Inferior parietal cortex (tissue), 1 donor: ENCODE data around the gene C19orf67.
A peak's percentile ranks its signal among the peaks of the same experiment; 100 is the strongest.

Experiments
- DNase-seq: peaks from one replicate; pipeline ENCODE4 v3.0.0-alpha.2; 2016; ENCODE audit errors: extremely low spot score

Gene C19orf67

GRCh38 chr19:14085309-14085995 is at the start of gene C19orf67:
C19orf67 (minus strand) TSS chr19:14085783; CDS start chr19:14085627, 156 bp downstream.
- no peak for DNase-seq

GRCh38 chr19:14135355-14135754 is 49.8 kb upstream of the C19orf67 start:
- no peak for DNase-seq

- DNase-seq, result no peak
Measured at GRCh38 chr19:14127929-14128509, 42.4 kb upstream of the C19orf67 start.

GRCh38 chr19:14127176-14127575 is 41.6 kb upstream of the C19orf67 start:
- DNase-seq, result no peak

GRCh38 chr19:14122924-14123323 is 37.3 kb upstream of the C19orf67 start:
- DNase-seq, result no peak

- DNase-seq, result no peak
Measured at GRCh38 chr19:14120497-14120780, 34.9 kb upstream of the C19orf67 start.

- DNase-seq, result no peak
Measured at GRCh38 chr19:14119644-14120496, 34.3 kb upstream of the C19orf67 start.

GRCh38 chr19:14119146-14119545 is 33.6 kb upstream of the C19orf67 start:
- DNase-seq, result no peak

- DNase-seq, result peak; percentile 66
Measured at GRCh38 chr19:14118165-14119051, 32.8 kb upstream of the C19orf67 start.

GRCh38 chr19:14117668-14118164 is 32.1 kb upstream of the C19orf67 start, which contains the start of gene PRKACA:
PRKACA (minus strand) TSS chr19:14117762; CDS start chr19:14117547, 215 bp downstream.
- peak; percentile 97 for DNase-seq

GRCh38 chr19:14116918-14117578 is 31.5 kb upstream of the C19orf67 start:
- DNase-seq, result no peak

GRCh38 chr19:14116525-14116917 is 30.9 kb upstream of the C19orf67 start:
- no peak for DNase-seq

GRCh38 chr19:14115756-14116155 is 30.2 kb upstream of the C19orf67 start:
- no peak for DNase-seq

- DNase-seq, result no peak
Measured at GRCh38 chr19:14114854-14115253, 29.3 kb upstream of the C19orf67 start.

GRCh38 chr19:14114439-14114838 is 28.9 kb upstream of the C19orf67 start:
- DNase-seq, result no peak

GRCh38 chr19:14113762-14114414 is 28.3 kb upstream of the C19orf67 start:
- DNase-seq, result no peak

- no peak for DNase-seq
Measured at GRCh38 chr19:14112809-14113385, 27.3 kb upstream of the C19orf67 start.

GRCh38 chr19:14112051-14112808 is 26.6 kb upstream of the C19orf67 start:
- DNase-seq, result no peak

GRCh38 chr19:14111486-14111885 is 25.9 kb upstream of the C19orf67 start:
- DNase-seq, result no peak
